NT2/D1 (cell line): Measurements from ENCODE around the gene GLIS1.

Experiments used
- SUZ12 ChIP-seq: IDR thresholded peaks from 2 replicates; pipeline ENCODE4 v1.6.1; 2011; ENCODE audit not compliant: insufficient read length, insufficient read depth; ENCODE audit errors: extremely low read depth
- YY1 ChIP-seq: IDR thresholded peaks from 2 replicates; pipeline ENCODE4 v1.6.1; 2011; ENCODE audit not compliant: insufficient read length, insufficient read depth
- ZNF274 ChIP-seq: IDR thresholded peaks from 2 replicates; pipeline ENCODE4 v1.6.1; 2011; ENCODE audit warnings: mild to moderate bottlenecking, low read depth, low read length

- TF ChIP-seq ZNF274 (no peak), SUZ12 (no peak), YY1 (no peak)
These were observed 257.5 kb downstream of the GLIS1 start for GRCh38 chr1:53481456-53481855.
